Measurements from ENCODE around the gene SNAI3. TPM values are rescaled to one million over a fixed set of nuclear protein-coding genes. Genes with fewer than 3 reads are reported as not detected.

Gene SNAI3
- total RNA-seq, 1 donor from 2014 or later, result 0.29 TPM

- no peak for DNase-seq (ENCODE audit: low spot score in 2 of 2, unreplicated experiment in 2 of 2)
- H3K9me3 Mint-ChIP-seq, result no peaks in the 10 kb centered on the region
- no peak for TF ChIP-seq CTCF (IDR thresholded peaks at IDR 0.05; ENCODE audit: unreplicated experiment)
- H3K4me3 Mint-ChIP-seq, result no peak overlapping the region
- H3K27me3 Mint-ChIP-seq (ENCODE audit: low read depth), result peaks cover 18% of the 10 kb centered on the region
- H3K27ac Mint-ChIP-seq, result no peak overlapping the region
- no peaks in the 10 kb centered on the region for H3K4me1 Mint-ChIP-seq
- no peaks in the 10 kb centered on the region for H3K36me3 Mint-ChIP-seq
These were observed 8.6 kb downstream of the SNAI3 start for GRCh38 chr16:88677721-88678120.

GRCh38 chr16:88676502-88677242 lies 9.6 kb downstream of the SNAI3 start:
- TF ChIP-seq CTCF (IDR thresholded peaks at IDR 0.05; ENCODE audit: unreplicated experiment), result no peak
- DNase-seq (ENCODE audit: low spot score in 2 of 2, unreplicated experiment in 2 of 2), result no peak
- H3K36me3 Mint-ChIP-seq, result no peaks in the 10 kb centered on the region
- H3K9me3 Mint-ChIP-seq, result no peaks in the 10 kb centered on the region
- H3K4me3 Mint-ChIP-seq, result no peak overlapping the region
- no peaks in the 10 kb centered on the region for H3K4me1 Mint-ChIP-seq
- H3K27me3 Mint-ChIP-seq (ENCODE audit: low read depth), result peaks cover 9% of the 10 kb centered on the region
- no peak overlapping the region for H3K27ac Mint-ChIP-seq

GRCh38 chr16:88673716-88674379 lies 12.5 kb downstream of the SNAI3 start:
- H3K27me3 Mint-ChIP-seq (ENCODE audit: low read depth), result no peaks in the 10 kb centered on the region

GRCh38 chr16:88672776-88673175 lies 13.5 kb downstream of the SNAI3 start:
- no peak for TF ChIP-seq CTCF (IDR thresholded peaks at IDR 0.05; ENCODE audit: unreplicated experiment)
- Mint-ChIP-seq H3K27ac (no peak overlapping the region), H3K4me1 (no peaks in the 10 kb centered on the region), H3K36me3 (no peaks in the 10 kb centered on the region), H3K9me3 (no peaks in the 10 kb centered on the region), H3K27me3 (ENCODE audit: low read depth) (no peaks in the 10 kb centered on the region), H3K4me3 (no peak overlapping the region)
- no peak for DNase-seq (ENCODE audit: low spot score in 2 of 2, unreplicated experiment in 2 of 2)

More at GRCh38 chr16:88673716-88674379, 12.5 kb downstream of the SNAI3 start:
- Mint-ChIP-seq H3K27ac (no peak overlapping the region), H3K36me3 (no peaks in the 10 kb centered on the region), H3K9me3 (no peaks in the 10 kb centered on the region), H3K4me1 (no peaks in the 10 kb centered on the region), H3K4me3 (no peak overlapping the region)
- no peak for TF ChIP-seq CTCF (IDR thresholded peaks at IDR 0.05; ENCODE audit: unreplicated experiment)
- DNase-seq (ENCODE audit: low spot score in 2 of 2, unreplicated experiment in 2 of 2), result no peak

DNA sequence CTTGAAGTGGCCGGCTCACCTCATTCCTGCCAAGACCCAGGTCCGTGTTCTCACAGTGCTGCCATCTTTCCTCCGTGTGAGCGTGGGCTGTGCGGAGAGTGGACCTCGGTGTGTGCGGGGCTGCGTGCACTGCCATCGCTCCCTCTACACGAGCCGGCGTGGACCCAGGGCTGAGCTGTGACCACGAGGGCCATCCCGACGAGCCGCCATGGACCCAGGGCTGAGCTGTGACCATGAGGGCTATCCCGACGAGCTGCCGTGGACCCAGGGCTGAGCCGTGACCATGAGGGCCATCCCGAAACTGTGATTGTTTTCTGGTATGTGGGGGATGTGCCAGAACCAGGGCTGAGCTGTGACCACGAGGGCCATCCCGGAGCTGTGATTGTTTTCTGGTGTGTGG lies 14.5 kb downstream of the SNAI3 start:
- TF ChIP-seq CTCF (IDR thresholded peaks at IDR 0.05; ENCODE audit: unreplicated experiment), result no peak
- H3K27me3 Mint-ChIP-seq (ENCODE audit: low read depth), result no peaks in the 10 kb centered on the region
- no peak for DNase-seq (ENCODE audit: low spot score in 2 of 2, unreplicated experiment in 2 of 2)
- no peak overlapping the region for H3K4me3 Mint-ChIP-seq
- H3K36me3 Mint-ChIP-seq, result peaks cover 2% of the 10 kb centered on the region
- H3K4me1 Mint-ChIP-seq, result no peaks in the 10 kb centered on the region
- no peaks in the 10 kb centered on the region for H3K9me3 Mint-ChIP-seq
- no peak overlapping the region for H3K27ac Mint-ChIP-seq

Data from mesothelial cell of epicardium (in vitro differentiated cells).